Measurements from ENCODE around the gene SVEP1. TPM values are rescaled to one million over a fixed set of nuclear protein-coding genes. Genes with fewer than 3 reads are reported as not detected.

The SVEP1 gene
- total and polyA plus RNA-seq, 2 of the 13 experiments (the other 11 are each of a cell fraction or from before 2014, with no cell fraction given), result not detected

GRCh38 chr9:110440796-110441195 lies 138.7 kb downstream of the SVEP1 start (continued):
- TF ChIP-seq MYC (CRISPR knock-in tag; IDR thresholded peaks at IDR 0.05; ENCODE audit: borderline replicate concordance) (no peak), CREB3 (CRISPR knock-in tag; IDR thresholded peaks at IDR 0.05) (no peak), ZSCAN29 (CRISPR knock-in tag; conservative IDR thresholded peaks at IDR 0.05) (no peak), CREB1 (IDR thresholded peaks at IDR 0.05) (no peak), CREB1 (CRISPR knock-in tag; IDR thresholded peaks at IDR 0.05) (no peak), MIER2 (CRISPR knock-in tag; IDR thresholded peaks at IDR 0.05) (no peak), NFIB (CRISPR knock-in tag; IDR thresholded peaks at IDR 0.05; ENCODE audit: borderline replicate concordance) (no peak), ZMYM4 (CRISPR knock-in tag; IDR thresholded peaks at IDR 0.05) (no peak)
- TF ChIP-seq, protein P1, sequence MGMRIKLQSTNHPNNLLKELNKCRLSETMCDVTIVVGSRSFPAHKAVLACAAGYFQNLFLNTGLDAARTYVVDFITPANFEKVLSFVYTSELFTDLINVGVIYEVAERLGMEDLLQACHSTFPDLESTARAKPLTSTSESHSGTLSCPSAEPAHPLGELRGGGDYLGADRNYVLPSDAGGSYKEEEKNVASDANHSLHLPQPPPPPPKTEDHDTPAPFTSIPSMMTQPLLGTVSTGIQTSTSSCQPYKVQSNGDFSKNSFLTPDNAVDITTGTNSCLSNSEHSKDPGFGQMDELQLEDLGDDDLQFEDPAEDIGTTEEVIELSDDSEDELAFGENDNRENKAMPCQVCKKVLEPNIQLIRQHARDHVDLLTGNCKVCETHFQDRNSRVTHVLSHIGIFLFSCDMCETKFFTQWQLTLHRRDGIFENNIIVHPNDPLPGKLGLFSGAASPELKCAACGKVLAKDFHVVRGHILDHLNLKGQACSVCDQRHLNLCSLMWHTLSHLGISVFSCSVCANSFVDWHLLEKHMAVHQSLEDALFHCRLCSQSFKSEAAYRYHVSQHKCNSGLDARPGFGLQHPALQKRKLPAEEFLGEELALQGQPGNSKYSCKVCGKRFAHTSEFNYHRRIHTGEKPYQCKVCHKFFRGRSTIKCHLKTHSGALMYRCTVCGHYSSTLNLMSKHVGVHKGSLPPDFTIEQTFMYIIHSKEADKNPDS (CRISPR knock-in tag; IDR thresholded peaks at IDR 0.05), result no peak

DNA sequence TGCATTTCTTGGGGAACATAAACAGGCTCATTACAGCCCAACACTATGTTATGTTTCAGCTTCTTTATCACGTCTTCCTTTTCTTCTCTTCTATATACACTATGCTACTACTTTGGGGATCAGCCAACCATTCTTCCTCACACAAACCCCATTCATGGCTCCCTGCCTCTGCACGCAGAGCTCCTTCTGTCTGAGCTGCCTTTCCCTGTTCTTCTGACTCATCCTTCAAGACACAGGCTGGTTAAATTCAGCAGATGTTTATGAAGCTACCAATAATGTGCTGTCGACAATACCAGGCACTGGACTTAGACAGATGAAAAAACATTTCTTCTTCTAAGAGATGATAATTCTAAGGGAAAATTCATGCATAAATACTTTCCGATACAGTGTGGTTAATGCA lies 139.4 kb downstream of the SVEP1 start:
- CTCF ChIA-PET (ENCODE audit: low intra/inter-chr PET ratio, low total read pairs), result no interaction called here
- H3K9ac ChIP-seq (ENCODE audit: insufficient read depth, low read depth, low read length), result no peak overlapping the region
- H2AFZ ChIP-seq (ENCODE audit: low read length), result no peak overlapping the region
- H3K4me1 ChIP-seq (ENCODE audit: insufficient read depth, low read length), result no peaks in the 10 kb centered on the region
- TF ChIP-seq SP5 (CRISPR knock-in tag; IDR thresholded peaks at IDR 0.05; ENCODE audit: borderline replicate concordance, low read depth), result no peak
- no peak for TF ChIP-seq SSRP1 (CRISPR knock-in tag; IDR thresholded peaks at IDR 0.05)
- TF ChIP-seq ZNF205 (CRISPR knock-in tag; IDR thresholded peaks at IDR 0.05), result no peak
- no peak for TF ChIP-seq NR2F2 (IDR thresholded peaks at IDR 0.05; ENCODE audit: borderline replicate concordance, low read depth)
- TF ChIP-seq ZBTB21 (CRISPR knock-in tag; IDR thresholded peaks at IDR 0.05), result no peak
- TF ChIP-seq ZNF7 (CRISPR knock-in tag; IDR thresholded peaks at IDR 0.05), result no peak
- H4K20me1 ChIP-seq (ENCODE audit: insufficient read depth, low read length), result no peaks in the 10 kb centered on the region
- in situ Hi-C loops (cut with HindIII; ENCODE audit: extremely low pct_ligation_motif_present, low pct_unique_long_range_greater_than_20kb), result no loop called here
- ATAC-seq, result no peak
- POLR2A ChIA-PET, result no interaction called here
- DNase-seq (ENCODE audit: low spot score), result no peak
- no peak for FAIRE-seq
- no peak overlapping the region for H3K4me2 ChIP-seq (ENCODE audit: low read depth, low read length)
- no peaks in the 10 kb centered on the region for H3K79me2 ChIP-seq (ENCODE audit: insufficient read depth, low read length)
- intact Hi-C loops (cut with micrococcal nuclease; ENCODE audit: unreplicated experiment), result no loop called here
- H3K9me3 ChIP-seq (ENCODE audit: low read length), result no peaks in the 10 kb centered on the region
- no peaks in the 10 kb centered on the region for H3K36me3 ChIP-seq (replicated peaks in 1 of 2; ENCODE audit: control insufficient read depth in 1 of 2, insufficient read depth in 2 of 2, low read length in 2 of 2)
- 28% methylated on average over 4 of the region's 4 CpGs for WGBS (ENCODE audit: low lambda C conversion rate)
- peaks cover 1 to 4% of the 10 kb centered on the region in 2 experiments; a peak in 3 of 5 replicates for H3K27me3 ChIP-seq (ENCODE audit: control insufficient read depth in 1 of 2, insufficient read depth in 2 of 2, low read length in 2 of 2)
- H3K4me3 ChIP-seq (replicated peaks in 1 of 3; ENCODE audit: insufficient read depth in 1 of 3, low read depth in 2 of 3, low read length in 3 of 3), result no peak overlapping the region
- BruUV-seq (replicated peaks), result no TSS peak
- no peak overlapping the region for H3K27ac ChIP-seq (ENCODE audit: extremely low read length, insufficient read depth, low read length)

Data from HepG2 (cell line).